HUDEP-2 (cell line): ENCODE measurements around the gene ODR4.
"Not testable (repeated sequence)": the region's sequence is repeated elsewhere in the genome, so short reads cannot be mapped to it uniquely, and the experiment has no call there.

ENCODE experiments used
- DNase-seq, 76 experiments: peaks; one replicate each; lab custom pipeline; 2025; ENCODE audit not compliant: unreplicated experiment in 76 of 76; lab: John Stamatoyannopoulos, UW

The ODR4 gene

GRCh38 chr1:186375152-186375928, at the start of gene ODR4, which contains the start of gene TPR:
ODR4 (plus strand) TSS chr1:186375838; CDS start chr1:186379786, 3,948 bp downstream.
TPR (minus strand) TSS chr1:186375253; CDS start chr1:186375028, 225 bp downstream.
- peak; percentile 86 to 99 (median 96) for DNase-seq

- DNase-seq = no peak
Observed at GRCh38 chr1:186326009-186326408, 49.6 kb upstream of the ODR4 start.

GRCh38 chr1:186327331-186327730, 48.3 kb upstream of the ODR4 start:
- no peak for DNase-seq

- no peak for DNase-seq
Observed at GRCh38 chr1:186330758-186331157, 44.9 kb upstream of the ODR4 start.

- DNase-seq = no peak
Observed at GRCh38 chr1:186337554-186337953, 38.1 kb upstream of the ODR4 start.

- DNase-seq = no peak
Observed at GRCh38 chr1:186340772-186341171, 34.9 kb upstream of the ODR4 start.

GRCh38 chr1:186347837-186348691, 27.6 kb upstream of the ODR4 start:
- DNase-seq = peak in 3 of 76 experiments; percentile 5 to 18 (median 17)

GRCh38 chr1:186374303-186375151, 1.1 kb upstream of the ODR4 start:
- peak in 44 of 76 experiments; percentile 1 to 61 (median 24) for DNase-seq

GRCh38 chr1:186375929-186376319, 286 bp downstream of the ODR4 start:
- peak in 7 of 76 experiments; percentile 20 to 50 (median 38) for DNase-seq

- no peak for DNase-seq
Observed at GRCh38 chr1:186386725-186387383, 11.2 kb downstream of the ODR4 start.

- no peak for DNase-seq
Observed at GRCh38 chr1:186390925-186391324, 15.3 kb downstream of the ODR4 start.

- DNase-seq = no peak
Observed at GRCh38 chr1:186391841-186392240, 16.2 kb downstream of the ODR4 start.

- DNase-seq = not testable (repeated sequence)
Observed at GRCh38 chr1:186392711-186393110, 17.1 kb downstream of the ODR4 start.

GRCh38 chr1:186401446-186401845, 25.8 kb downstream of the ODR4 start:
- not testable (repeated sequence) for DNase-seq

GRCh38 chr1:186403632-186404031, 28.0 kb downstream of the ODR4 start:
- no peak for DNase-seq

- peak in 30 of 76 experiments; percentile 6 to 61 (median 26) for DNase-seq
Observed at GRCh38 chr1:186404454-186405051, 28.9 kb downstream of the ODR4 start.

GRCh38 chr1:186409091-186409490, 33.5 kb downstream of the ODR4 start:
- DNase-seq = no peak

- no peak for DNase-seq
Observed at GRCh38 chr1:186413319-186413718, 37.7 kb downstream of the ODR4 start.

GRCh38 chr1:186418503-186418902, 42.9 kb downstream of the ODR4 start:
- DNase-seq = no peak

- DNase-seq = no peak
Observed at GRCh38 chr1:186420311-186420710, 44.7 kb downstream of the ODR4 start.
